Limb (tissue), 2 donors: ENCODE data around the gene HCAR1.
"Not testable (repeated sequence)": the region's sequence is repeated elsewhere in the genome, so short reads cannot be mapped to it uniquely, and the experiment has no call there.

Experiments used
- DNase-seq, 2 donors: peaks; one replicate each; pipeline ENCODE4 v3.0.0-alpha.2; 2016; ENCODE audit errors: extremely low spot score in 2 of 2

HCAR1 gene

GRCh38 chr12:122730215-122731014 is at the start of gene HCAR1:
TSS of gene HCAR1 (minus strand) at chr12:122730844. CDS start at chr12:122730339, 505 bp downstream.
- peak in 1 of 2 donors; percentile 40 for DNase-seq

- no peak for DNase-seq
These were observed 26.9 kb upstream of the HCAR1 start for GRCh38 chr12:122757568-122757967.

GRCh38 chr12:122754790-122755189 is 24.1 kb upstream of the HCAR1 start:
- no peak for DNase-seq

- no peak for DNase-seq
These were observed 22.6 kb upstream of the HCAR1 start for GRCh38 chr12:122753319-122753650.

- DNase-seq: peak; percentile 96 to 99
These were observed 22.0 kb upstream of the HCAR1 start, which contains the start of gene DENR for GRCh38 chr12:122752464-122753318. TSS of gene DENR (plus strand) at chr12:122752824. CDS start at chr12:122753702, 878 bp downstream.

GRCh38 chr12:122750781-122751515 is 20.3 kb upstream of the HCAR1 start:
- DNase-seq: not testable (repeated sequence)

- DNase-seq: no peak
These were observed 19.1 kb upstream of the HCAR1 start for GRCh38 chr12:122749569-122750332.

- DNase-seq: no peak
These were observed 16.8 kb upstream of the HCAR1 start for GRCh38 chr12:122747224-122748135.

GRCh38 chr12:122743895-122744525 is 13.4 kb upstream of the HCAR1 start:
- DNase-seq: no peak

GRCh38 chr12:122740351-122740750 is 9.7 kb upstream of the HCAR1 start:
- DNase-seq: no peak

- DNase-seq: no peak
These were observed 7.9 kb upstream of the HCAR1 start for GRCh38 chr12:122738571-122738970.

GRCh38 chr12:122732611-122733010 is 2.0 kb upstream of the HCAR1 start:
- DNase-seq: no peak

- no peak for DNase-seq
These were observed 1.5 kb upstream of the HCAR1 start for GRCh38 chr12:122732170-122732569.

- DNase-seq: no peak
These were observed 945 bp downstream of the HCAR1 start for GRCh38 chr12:122729583-122730214.

GRCh38 chr12:122726080-122726558 is 4.5 kb downstream of the HCAR1 start:
- no peak for DNase-seq

GRCh38 chr12:122725452-122726079 is 5.1 kb downstream of the HCAR1 start:
- DNase-seq: no peak

- DNase-seq: no peak
These were observed 5.9 kb downstream of the HCAR1 start for GRCh38 chr12:122724641-122725243.

GRCh38 chr12:122722387-122722786 is 8.3 kb downstream of the HCAR1 start:
- DNase-seq: no peak
